Panc1 (cell line): ENCODE results near the gene EIF3L. TPM values are rescaled to one million over a fixed set of nuclear protein-coding genes. Genes with fewer than 3 reads are reported as not detected.

Experiments used
- ATAC-seq: fragments of 200-7000 bp; cut with Tn5 transposase; 2 replicates; pipeline ENCODE4 v1.9.1; 2020; ENCODE audit warnings: mild to moderate bottlenecking, moderate library complexity
- BruUV-seq: library from RNA; stranded (reverse); fragments of 400-500 nt; replicated peaks from 2 replicates; lab custom pipeline; 2021; lab: Mats Ljungman, UMichigan
- CTCF ChIA-PET: fragments of 300-600 bp; sonication (Branson Sonifier 250); formaldehyde crosslinking; loops from one replicate; lab custom pipeline; 2022; ENCODE audit warnings: antibody characterized with exemption; lab: Charles Lee
- POLR2A ChIA-PET: fragments of 300-600 bp; sonication (Branson Sonifier 250); formaldehyde crosslinking; loops from one replicate; lab custom pipeline; 2022; ENCODE audit warnings: antibody characterized with exemption; lab: Charles Lee
- DNase-seq: peaks from one replicate; pipeline ENCODE4 v3.0.0-alpha.2; 2010; ENCODE audit warnings: low read depth, low spot score
- H3K27ac ChIP-seq: 2 replicates; pipeline ENCODE4 v1.5.1; 2011; ENCODE audit warnings: mild to moderate bottlenecking, low read length, inconsistent platforms
- H3K27me3 ChIP-seq: fragments of 200-500 bp; sonication (Bioruptor generic); 2 replicates; pipeline ENCODE4 v1.6.0; 2014; ENCODE audit warnings: low read length, inconsistent platforms; ENCODE audit not compliant: control insufficient read depth, insufficient read depth
- H3K36me3 ChIP-seq: fragments of 200-500 bp; sonication (Bioruptor generic); 2 replicates; pipeline ENCODE4 v1.5.1; 2014; ENCODE audit warnings: inconsistent platforms, mild to moderate bottlenecking, low read length, moderate library complexity; ENCODE audit not compliant: control insufficient read depth, insufficient read depth
- H3K4me1 ChIP-seq: 2 replicates; pipeline ENCODE4 v1.5.1; 2011; ENCODE audit warnings: inconsistent platforms, mild to moderate bottlenecking, low read length, moderate library complexity; ENCODE audit not compliant: control insufficient read depth, insufficient read depth
- H3K4me3 ChIP-seq, 2 experiments: 2 replicates each; pipeline ENCODE4 v1.5.1; 2011 to 2012; ENCODE audit warnings: low read depth in 2 of 2, low read length in 2 of 2, mild to moderate bottlenecking in 2 of 2, inconsistent platforms in 1 of 2, moderate library complexity in 1 of 2
- H3K9me3 ChIP-seq: fragments of 200-500 bp; sonication (Bioruptor generic); 2 replicates; pipeline ENCODE4 v1.5.1; 2014; ENCODE audit warnings: low read depth, mild to moderate bottlenecking, inconsistent platforms, low read length, moderate library complexity; ENCODE audit not compliant: control insufficient read depth, insufficient read depth
- POLR2AphosphoS5 ChIP-seq: IDR thresholded peaks from 2 replicates; pipeline ENCODE4 v1.6.1; 2012; ENCODE audit warnings: mild to moderate bottlenecking, low read depth, low read length, moderate library complexity
- SIN3A ChIP-seq: IDR thresholded peaks from 2 replicates; pipeline ENCODE4 v1.6.1; 2012; ENCODE audit warnings: low read depth, mild to moderate bottlenecking, low read length, moderate library complexity, borderline replicate concordance; ENCODE audit not compliant: insufficient read depth
- TCF7L2 ChIP-seq: IDR thresholded peaks from 2 replicates; pipeline ENCODE4 v1.6.1; 2011; ENCODE audit warnings: mild to moderate bottlenecking, low read depth, low read length, inconsistent platforms
- in situ Hi-C: cut with HindIII; loops from 2 replicates; pipeline ENCODE4 v1.10.0; 2016; ENCODE audit warnings: low sequenced_read_pairs, low pct_unique_long_range_greater_than_20kb
- intact Hi-C: fragments of 100-400 bp; cut with micrococcal nuclease; formaldehyde crosslinking; loops from one replicate; pipeline ENCODE4 v1.10.0; 2022; ENCODE audit not compliant: unreplicated experiment
- total RNA-seq: library from RNA; stranded (reverse); gene quantifications from one replicate; pipeline ENCODE4 v1.2.1, GENCODE V29; 2021; ENCODE audit not compliant: unreplicated experiment
- TF ChIP-seq, protein P1 (sequence below): fragments of 450-650 bp; IDR thresholded peaks from 2 replicates; pipeline ENCODE4 v1.5.1; 2017; ENCODE audit warnings: mild to moderate bottlenecking
- TF ChIP-seq, protein P2 (sequence below), 2 experiments: IDR thresholded peaks; 2 replicates each; pipeline ENCODE4 v1.6.1; 2011 to 2012; ENCODE audit warnings: low read depth in 2 of 2, control low read depth in 1 of 2, low read length in 1 of 2, mild to moderate bottlenecking in 1 of 2, moderate library complexity in 1 of 2; ENCODE audit not compliant: insufficient read depth in 1 of 2

Gene EIF3L
- total RNA-seq, 1 experiment from 2014 or later, result 211 TPM

DNA sequence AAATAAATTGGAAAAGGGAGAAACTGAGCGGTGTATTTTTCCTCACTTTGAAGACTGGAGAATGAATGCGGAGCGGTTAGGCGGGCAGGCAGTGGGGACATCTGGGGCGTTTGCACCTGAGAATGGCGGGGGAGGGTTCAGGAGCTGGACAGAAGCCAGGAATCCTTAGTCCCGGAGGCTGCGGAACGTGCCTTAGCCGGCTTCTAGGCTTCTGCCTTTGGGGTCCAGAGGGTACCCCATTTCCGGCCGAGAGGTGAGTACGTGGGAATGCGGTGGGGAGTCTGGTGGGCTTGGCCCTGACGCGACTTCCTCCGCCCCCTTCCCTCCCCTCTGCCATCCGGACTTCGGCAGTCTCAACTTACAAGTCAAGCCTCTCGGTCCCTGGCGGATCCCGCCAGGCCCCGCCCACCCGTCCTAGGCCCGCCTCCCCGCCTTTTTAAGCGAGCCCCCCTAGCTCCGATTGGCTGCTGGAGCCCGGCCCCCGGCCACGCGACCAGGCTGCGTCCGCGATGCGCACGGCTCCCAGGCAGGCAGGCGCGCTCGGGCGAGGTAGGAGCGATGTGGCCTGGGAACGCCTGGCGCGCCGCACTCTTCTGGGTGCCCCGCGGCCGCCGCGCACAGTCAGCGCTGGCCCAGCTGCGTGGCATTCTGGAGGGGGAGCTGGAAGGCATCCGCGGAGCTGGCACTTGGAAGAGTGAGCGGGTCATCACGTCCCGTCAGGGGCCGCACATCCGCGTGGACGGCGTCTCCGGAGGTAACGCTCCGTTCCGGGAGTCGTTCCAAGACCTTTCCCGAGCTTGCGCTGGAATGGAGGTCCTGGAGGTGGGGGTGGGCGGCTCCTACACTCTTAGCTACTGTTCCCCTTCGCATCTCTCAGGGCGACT is 41.6 kb upstream of the EIF3L start, which contains the start of gene GCAT:
GCAT (plus strand) TSS at position 525 of the 884 bp plus-strand sequence; CDS start at position 559, 34 bp downstream.
- peaks cover 11% of the 10 kb centered on the region for H3K4me1 ChIP-seq
- peak within 1 kb of the TSS; percentile 65 to 73 for H3K4me3 ChIP-seq
- ChIA-PET CTCF (interaction anchor here (0.6 kb wide), 2 partner anchors 10 to 16 kb away, joined by 3 read pairs; no protein-coding TSS in a partner anchor), POLR2A (no interaction called here)
- no peaks in the 10 kb centered on the region for H3K27me3 ChIP-seq
- ATAC-seq (peak; percentile 84), DNase-seq (peak; percentile 73)
- no peaks in the 10 kb centered on the region; the same call in 1 of the 2 replicates for H3K36me3 ChIP-seq
- H3K27ac ChIP-seq, result peak within 1 kb of the TSS; percentile 82
- intact Hi-C loops (no loop called here), in situ Hi-C loops (no loop called here)
- TF ChIP-seq SIN3A (peak; percentile 86; the same call in 1 of the 2 replicates), POLR2AphosphoS5 (peak; percentile 42; the same call in 1 of the 2 replicates), TCF7L2 (peak; percentile 45; the same call in 1 of the 2 replicates)
- TF ChIP-seq, protein P1, sequence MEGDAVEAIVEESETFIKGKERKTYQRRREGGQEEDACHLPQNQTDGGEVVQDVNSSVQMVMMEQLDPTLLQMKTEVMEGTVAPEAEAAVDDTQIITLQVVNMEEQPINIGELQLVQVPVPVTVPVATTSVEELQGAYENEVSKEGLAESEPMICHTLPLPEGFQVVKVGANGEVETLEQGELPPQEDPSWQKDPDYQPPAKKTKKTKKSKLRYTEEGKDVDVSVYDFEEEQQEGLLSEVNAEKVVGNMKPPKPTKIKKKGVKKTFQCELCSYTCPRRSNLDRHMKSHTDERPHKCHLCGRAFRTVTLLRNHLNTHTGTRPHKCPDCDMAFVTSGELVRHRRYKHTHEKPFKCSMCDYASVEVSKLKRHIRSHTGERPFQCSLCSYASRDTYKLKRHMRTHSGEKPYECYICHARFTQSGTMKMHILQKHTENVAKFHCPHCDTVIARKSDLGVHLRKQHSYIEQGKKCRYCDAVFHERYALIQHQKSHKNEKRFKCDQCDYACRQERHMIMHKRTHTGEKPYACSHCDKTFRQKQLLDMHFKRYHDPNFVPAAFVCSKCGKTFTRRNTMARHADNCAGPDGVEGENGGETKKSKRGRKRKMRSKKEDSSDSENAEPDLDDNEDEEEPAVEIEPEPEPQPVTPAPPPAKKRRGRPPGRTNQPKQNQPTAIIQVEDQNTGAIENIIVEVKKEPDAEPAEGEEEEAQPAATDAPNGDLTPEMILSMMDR, result no peak
- TF ChIP-seq, protein P2, sequence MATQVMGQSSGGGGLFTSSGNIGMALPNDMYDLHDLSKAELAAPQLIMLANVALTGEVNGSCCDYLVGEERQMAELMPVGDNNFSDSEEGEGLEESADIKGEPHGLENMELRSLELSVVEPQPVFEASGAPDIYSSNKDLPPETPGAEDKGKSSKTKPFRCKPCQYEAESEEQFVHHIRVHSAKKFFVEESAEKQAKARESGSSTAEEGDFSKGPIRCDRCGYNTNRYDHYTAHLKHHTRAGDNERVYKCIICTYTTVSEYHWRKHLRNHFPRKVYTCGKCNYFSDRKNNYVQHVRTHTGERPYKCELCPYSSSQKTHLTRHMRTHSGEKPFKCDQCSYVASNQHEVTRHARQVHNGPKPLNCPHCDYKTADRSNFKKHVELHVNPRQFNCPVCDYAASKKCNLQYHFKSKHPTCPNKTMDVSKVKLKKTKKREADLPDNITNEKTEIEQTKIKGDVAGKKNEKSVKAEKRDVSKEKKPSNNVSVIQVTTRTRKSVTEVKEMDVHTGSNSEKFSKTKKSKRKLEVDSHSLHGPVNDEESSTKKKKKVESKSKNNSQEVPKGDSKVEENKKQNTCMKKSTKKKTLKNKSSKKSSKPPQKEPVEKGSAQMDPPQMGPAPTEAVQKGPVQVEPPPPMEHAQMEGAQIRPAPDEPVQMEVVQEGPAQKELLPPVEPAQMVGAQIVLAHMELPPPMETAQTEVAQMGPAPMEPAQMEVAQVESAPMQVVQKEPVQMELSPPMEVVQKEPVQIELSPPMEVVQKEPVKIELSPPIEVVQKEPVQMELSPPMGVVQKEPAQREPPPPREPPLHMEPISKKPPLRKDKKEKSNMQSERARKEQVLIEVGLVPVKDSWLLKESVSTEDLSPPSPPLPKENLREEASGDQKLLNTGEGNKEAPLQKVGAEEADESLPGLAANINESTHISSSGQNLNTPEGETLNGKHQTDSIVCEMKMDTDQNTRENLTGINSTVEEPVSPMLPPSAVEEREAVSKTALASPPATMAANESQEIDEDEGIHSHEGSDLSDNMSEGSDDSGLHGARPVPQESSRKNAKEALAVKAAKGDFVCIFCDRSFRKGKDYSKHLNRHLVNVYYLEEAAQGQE (IDR thresholded peaks at IDR 0.05; ENCODE audit: insufficient read depth in 1 of 2, low read depth in 2 of 2, low read length in 1 of 2), result no peak
- no TSS peak for BruUV-seq
- H3K9me3 ChIP-seq, result no peaks in the 10 kb centered on the region

DNA sequence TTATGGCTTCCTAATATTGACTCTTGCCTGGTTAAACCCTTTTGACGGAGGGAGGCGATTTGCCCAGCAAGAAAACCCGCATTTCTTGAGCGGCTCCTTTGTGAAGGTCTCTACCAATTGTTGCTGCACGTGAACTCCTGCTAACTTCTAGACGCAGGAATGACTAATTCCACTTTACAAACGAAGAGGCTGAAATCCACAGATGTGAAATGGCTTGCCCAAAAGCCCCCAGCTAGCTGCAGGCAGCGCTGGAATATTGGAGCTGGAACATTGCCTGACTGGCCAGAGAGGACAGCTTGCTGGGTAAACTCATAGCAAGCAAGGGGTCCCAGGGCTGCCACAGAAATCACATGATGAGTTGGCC is 40.9 kb upstream of the EIF3L start:
- in situ Hi-C loops (no loop called here), intact Hi-C loops (no loop called here)
- Histone ChIP-seq H3K27ac (peak overlapping the region; percentile 40), H3K4me1 (peaks cover 7% of the 10 kb centered on the region), H3K36me3 (no peaks in the 10 kb centered on the region; the same call in 1 of the 2 replicates), H3K27me3 (no peaks in the 10 kb centered on the region), H3K4me3 (peak overlapping the region; percentile 65 to 73), H3K9me3 (no peaks in the 10 kb centered on the region)
- CTCF ChIA-PET, result interaction anchor here (0.6 kb wide), 1 partner anchor 17 kb away, joined by 3 read pairs; no protein-coding TSS in a partner anchor
- ATAC-seq, result no peak
- POLR2A ChIA-PET, result no interaction called here
- TF ChIP-seq SIN3A, result no peak
- TF ChIP-seq, protein P1, result no peak
- TF ChIP-seq, protein P2 (IDR thresholded peaks at IDR 0.05; ENCODE audit: insufficient read depth in 1 of 2, low read depth in 2 of 2, low read length in 1 of 2), result no peak
- TF ChIP-seq TCF7L2, result no peak
- TF ChIP-seq POLR2AphosphoS5, result no peak
- no TSS peak for BruUV-seq
- no peak for DNase-seq
